ENCODE data around the gene HNRNPC.

DNA sequence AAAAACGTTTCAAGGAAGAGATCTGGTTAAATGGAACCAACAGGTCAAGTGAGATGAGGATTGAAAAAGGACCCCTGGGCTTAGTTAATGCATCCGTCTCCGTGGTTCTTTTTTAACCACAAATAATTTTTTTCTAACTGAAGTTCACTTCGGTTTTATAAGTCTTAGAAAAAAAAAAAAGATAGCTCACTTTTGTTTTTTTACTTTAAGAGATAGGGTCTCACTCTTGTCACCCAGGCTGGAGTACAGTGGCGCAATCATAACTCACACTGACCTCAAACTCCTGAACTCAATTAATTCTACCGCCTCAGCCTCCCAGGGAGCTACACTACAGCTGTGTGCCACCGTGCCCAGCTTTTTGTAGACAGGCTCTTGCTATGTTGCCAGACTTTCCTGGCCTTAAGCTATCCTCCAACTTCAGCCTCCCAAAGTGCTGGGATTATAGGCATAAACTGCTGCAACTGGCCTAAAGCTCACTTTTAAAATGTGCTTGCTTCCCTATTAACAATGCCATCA lies 11.8 kb downstream of the HNRNPC start:
- TF ChIP-seq EP300 (IDR thresholded peaks at IDR 0.05; ENCODE audit: low read depth) (no peak), POLR2A (IDR thresholded peaks at IDR 0.05) (no peak), POLR2AphosphoS5 (IDR thresholded peaks at IDR 0.05) (no peak)
- TF ChIP-seq, protein P1, sequence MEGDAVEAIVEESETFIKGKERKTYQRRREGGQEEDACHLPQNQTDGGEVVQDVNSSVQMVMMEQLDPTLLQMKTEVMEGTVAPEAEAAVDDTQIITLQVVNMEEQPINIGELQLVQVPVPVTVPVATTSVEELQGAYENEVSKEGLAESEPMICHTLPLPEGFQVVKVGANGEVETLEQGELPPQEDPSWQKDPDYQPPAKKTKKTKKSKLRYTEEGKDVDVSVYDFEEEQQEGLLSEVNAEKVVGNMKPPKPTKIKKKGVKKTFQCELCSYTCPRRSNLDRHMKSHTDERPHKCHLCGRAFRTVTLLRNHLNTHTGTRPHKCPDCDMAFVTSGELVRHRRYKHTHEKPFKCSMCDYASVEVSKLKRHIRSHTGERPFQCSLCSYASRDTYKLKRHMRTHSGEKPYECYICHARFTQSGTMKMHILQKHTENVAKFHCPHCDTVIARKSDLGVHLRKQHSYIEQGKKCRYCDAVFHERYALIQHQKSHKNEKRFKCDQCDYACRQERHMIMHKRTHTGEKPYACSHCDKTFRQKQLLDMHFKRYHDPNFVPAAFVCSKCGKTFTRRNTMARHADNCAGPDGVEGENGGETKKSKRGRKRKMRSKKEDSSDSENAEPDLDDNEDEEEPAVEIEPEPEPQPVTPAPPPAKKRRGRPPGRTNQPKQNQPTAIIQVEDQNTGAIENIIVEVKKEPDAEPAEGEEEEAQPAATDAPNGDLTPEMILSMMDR (IDR thresholded peaks at IDR 0.05), result no peak

Data from transverse colon (tissue), 4 donors.